Right kidney (tissue), 1 donor: ENCODE results near the gene ELP4.
A peak's percentile ranks its signal among the peaks of the same experiment; 100 is the strongest.

Experiments
- DNase-seq: peaks from one replicate; pipeline ENCODE4 v3.0.0-alpha.2; 2016

Gene ELP4

DNA sequence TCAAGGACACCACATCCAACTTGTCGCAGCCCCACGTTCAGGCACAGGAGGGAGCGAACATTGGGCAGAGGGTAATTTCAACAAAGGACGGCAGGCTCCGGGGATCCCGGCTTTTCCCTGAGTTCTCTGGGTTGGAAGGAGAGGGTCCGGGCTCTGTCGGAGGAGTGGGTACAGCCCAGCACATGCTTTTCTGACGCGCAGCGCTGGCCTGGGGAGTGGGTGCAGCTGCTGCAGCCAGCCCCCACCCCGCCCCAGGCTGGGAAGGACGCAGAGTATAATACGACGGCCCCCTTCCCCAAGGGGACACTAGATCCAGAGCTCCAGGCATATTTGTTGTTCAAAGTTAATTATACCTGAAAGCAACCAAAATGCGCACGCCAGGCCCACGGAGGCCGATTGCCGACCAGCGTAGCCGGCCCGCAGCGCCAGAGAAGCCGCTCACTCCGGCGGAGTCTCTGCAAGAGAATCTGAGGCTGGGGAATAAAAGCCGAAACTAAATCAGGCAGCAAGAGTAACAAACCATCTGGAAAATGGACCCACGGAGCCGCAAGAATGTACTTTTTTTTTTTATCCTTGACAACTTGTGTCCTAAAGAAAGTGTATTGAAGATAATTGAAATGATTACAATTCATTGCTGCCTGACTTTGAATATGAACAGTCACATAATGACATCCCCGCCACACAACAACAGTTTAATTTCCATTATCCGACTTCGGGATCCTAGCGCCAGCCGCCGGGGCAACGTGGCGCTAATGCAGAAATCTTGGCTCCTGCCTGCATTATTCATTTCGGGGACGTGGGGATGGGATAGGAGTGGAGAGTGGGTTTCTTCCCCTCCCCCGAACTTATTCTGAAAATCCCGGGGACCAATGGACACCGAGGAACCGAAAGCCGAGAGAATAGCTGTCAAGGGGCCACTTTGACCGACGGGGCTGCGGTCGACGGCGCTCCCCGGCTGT, 315.6 kb downstream of the ELP4 start:
- peak; percentile 56 for DNase-seq

DNA sequence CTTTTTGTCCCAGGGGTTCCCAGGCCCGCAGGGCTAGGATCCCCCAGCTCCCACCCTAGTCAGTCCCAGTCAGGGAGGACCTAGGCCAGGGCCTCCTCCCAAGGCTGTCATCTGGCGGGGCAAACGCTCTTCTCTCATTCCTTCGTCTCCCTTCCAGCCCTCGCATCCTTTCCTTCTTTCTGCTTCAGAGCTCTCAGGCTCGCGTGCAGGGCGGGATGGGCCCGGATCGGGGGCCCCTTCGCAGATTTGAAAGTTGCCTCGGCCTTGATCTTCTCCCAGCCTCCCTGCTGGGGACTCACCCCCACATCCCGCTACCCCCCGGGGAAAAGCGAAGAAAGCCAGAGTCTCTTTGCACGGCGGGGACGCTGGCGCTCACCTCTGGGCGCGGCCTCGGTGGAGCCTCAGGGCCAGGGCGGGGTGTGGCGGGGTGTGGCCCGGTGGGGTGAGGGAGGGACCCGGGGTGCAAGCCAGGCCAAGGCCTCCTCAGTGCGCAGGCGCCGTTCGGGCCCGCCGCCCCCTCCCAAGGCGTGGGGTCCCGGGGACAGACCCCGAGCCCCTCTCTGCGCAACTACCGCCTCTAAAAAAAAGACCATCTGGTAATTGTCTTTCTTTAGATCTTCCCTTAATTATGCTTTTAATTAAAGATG, 316.4 kb downstream of the ELP4 start:
- peak; percentile 54 for DNase-seq

DNA sequence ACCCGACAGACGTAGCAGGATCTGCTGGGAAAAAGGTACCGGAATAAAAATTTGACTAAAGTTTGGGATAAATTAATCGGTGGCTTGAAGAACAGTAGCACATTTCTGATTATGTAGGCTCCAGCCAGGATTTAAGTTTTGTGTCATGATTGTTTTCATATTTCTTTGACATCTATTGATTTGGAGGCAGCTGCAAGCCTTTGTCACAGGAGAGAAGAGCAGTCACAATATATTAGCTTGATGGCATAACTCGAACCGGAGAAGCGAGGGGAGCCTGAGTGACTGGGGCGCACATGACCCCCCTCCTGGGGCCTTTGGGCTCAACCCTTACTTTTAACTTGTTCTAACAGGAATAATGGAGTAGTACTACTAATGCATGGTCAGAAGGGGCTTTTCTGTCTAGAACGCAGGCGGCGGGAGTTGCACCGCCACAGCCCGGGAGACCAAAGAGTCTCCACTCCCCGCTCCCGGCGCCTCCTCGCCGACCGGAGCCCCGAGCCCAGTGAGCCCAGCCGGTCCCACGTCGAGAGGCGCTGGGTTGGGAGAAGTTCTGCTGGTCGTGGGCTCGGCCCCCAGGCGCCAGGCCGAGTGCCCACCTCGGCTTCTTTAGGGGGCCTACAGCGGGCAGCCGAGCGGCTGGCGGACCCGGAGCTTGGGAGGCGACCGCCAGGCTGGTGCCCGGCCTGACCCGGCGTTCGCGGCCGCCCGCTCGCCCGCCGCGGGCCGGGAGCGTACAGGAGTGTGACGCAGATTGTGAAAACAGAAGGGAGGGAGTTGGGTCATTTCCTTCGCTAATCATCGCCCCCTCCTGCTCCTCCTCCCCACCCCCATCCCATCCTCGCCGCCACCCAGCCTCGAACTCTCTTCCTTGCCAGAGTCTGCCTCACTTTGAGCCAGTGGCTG, 317.2 kb downstream of the ELP4 start:
- DNase-seq: peak; percentile 65

DNA sequence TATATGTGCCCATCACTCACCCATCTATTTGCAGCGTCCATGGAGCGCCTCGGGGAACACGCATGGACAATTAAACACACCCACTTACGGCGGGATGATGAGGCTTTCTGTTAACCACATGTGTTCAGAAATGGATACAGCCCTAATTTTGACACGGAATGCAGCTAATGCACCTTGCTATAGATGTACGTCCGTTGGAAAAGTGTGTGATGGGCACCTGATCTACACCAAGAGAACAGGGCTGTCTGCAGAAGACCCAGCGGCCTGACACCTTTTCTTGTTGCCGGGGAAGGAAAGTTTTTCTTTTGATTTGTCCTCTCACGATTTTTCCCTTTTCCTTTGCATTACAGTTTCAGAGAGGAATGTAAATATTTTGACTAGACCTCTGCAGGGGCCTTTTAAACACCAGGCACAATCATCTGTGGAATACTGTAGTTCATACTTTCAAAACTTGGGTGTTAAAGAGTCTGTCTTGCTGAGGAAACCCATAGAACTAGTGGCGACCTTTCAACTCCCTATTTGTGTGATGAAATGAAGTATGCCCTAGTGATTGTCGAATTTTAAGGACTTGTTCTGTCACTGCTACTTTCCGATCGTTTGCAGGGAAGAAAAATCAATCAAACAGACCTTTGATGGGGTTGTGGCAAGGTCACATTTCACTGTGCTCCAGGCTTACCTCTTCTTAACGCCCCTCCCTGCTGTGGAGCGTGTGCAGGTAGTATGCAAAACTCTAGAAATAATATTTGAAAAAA, 318.1 kb downstream of the ELP4 start:
- peak; percentile 55 for DNase-seq

DNA sequence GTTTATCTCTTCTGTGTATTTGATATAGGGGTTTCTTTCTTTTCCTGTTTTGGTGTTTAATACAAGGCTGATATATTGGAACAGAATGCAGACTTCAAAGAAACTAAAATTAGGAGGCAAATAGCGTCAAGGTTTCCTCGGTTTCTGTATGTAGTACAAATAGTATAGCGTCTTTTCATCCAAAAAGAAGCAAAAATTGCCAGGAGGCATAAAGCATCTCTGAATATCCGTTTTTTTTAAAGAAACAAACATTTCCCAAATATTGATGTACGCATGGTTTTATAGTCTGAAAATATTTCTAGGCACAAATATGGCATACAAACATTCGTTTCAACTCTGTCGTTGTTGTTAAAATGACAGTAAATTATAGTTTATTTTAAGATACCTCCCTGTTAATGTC, 318.6 kb downstream of the ELP4 start:
- no peak for DNase-seq

DNA sequence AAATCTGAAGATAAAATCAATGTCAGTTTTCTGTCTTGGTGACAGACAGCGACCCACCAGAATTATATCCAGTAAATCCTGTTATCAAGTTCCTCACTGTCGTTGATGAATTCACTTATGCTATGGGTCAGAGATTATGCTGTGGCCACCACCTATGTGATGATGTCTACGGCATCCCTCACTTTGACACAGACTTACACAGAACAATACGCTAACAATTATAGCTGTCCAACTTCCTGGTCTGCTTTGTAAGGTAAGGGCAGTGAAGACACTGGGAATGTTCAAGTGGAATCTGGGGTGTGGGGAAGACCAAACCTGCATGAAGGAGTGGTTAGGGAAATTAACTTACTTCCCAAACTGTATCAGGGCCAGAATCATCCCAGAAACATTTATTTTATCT, 320.8 kb downstream of the ELP4 start:
- DNase-seq: no peak

DNA sequence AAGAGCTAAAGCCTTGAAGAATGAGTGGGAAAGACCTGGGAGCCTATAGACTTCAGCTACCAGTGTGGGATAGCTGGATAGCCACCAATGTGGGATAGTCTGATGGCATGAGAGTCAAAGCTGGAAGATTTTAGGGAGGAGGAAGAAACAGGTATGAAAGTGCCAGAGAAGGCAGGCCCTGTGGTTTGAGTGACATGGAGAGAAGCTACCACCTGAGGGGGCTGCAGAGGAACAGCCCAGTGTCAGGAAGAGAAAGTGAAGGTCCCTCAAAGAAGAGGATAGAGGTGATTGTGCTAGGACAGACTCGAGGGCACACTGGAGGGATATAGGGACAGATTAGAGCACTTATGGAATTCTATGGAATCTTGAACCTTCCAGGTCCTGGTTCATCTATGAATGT, 324.7 kb downstream of the ELP4 start:
- no peak for DNase-seq
